NCI-H2107 (cell line): Measurements from ENCODE around the gene RTP1.
A peak's percentile ranks its signal among the peaks of the same experiment; 100 is the strongest.
"Not testable (repeated sequence)": the region's sequence is repeated elsewhere in the genome, so short reads cannot be mapped to it uniquely, and the experiment has no call there.

Experiments used
- DNase-seq: peaks from one replicate; lab custom pipeline; 2025; lab: John Stamatoyannopoulos, UW

The RTP1 gene

GRCh38 chr3:187197335-187197649 is at the start of gene RTP1:
RTP1 (plus strand) TSS chr3:187197486; CDS start chr3:187197516, 30 bp downstream.
- no peak for DNase-seq

- no peak for DNase-seq
Observed at GRCh38 chr3:187150186-187150585, 47.1 kb upstream of the RTP1 start.

GRCh38 chr3:187150599-187150998 is 46.7 kb upstream of the RTP1 start:
- no peak for DNase-seq

- DNase-seq, result no peak
Observed at GRCh38 chr3:187161556-187161955, 35.7 kb upstream of the RTP1 start.

- DNase-seq, result no peak
Observed at GRCh38 chr3:187162265-187162953, 34.9 kb upstream of the RTP1 start.

GRCh38 chr3:187165144-187165543 is 32.1 kb upstream of the RTP1 start:
- DNase-seq, result peak; percentile 93

- no peak for DNase-seq
Observed at GRCh38 chr3:187166750-187167149, 30.5 kb upstream of the RTP1 start.

GRCh38 chr3:187167777-187168176 is 29.5 kb upstream of the RTP1 start:
- no peak for DNase-seq

GRCh38 chr3:187169231-187169960 is 27.9 kb upstream of the RTP1 start:
- no peak for DNase-seq

- not testable (repeated sequence) for DNase-seq
Observed at GRCh38 chr3:187170911-187171310, 26.4 kb upstream of the RTP1 start.

GRCh38 chr3:187172929-187173328 is 24.4 kb upstream of the RTP1 start:
- no peak for DNase-seq

- no peak for DNase-seq
Observed at GRCh38 chr3:187181454-187182170, 15.7 kb upstream of the RTP1 start.

GRCh38 chr3:187183210-187183862 is 13.9 kb upstream of the RTP1 start:
- DNase-seq, result no peak

- no peak for DNase-seq
Observed at GRCh38 chr3:187183903-187184302, 13.4 kb upstream of the RTP1 start.

GRCh38 chr3:187185759-187186158 is 11.5 kb upstream of the RTP1 start:
- DNase-seq, result no peak

- no peak for DNase-seq
Observed at GRCh38 chr3:187186375-187186774, 10.9 kb upstream of the RTP1 start.

GRCh38 chr3:187186801-187187421 is 10.4 kb upstream of the RTP1 start:
- DNase-seq, result no peak

GRCh38 chr3:187188931-187189330 is 8.4 kb upstream of the RTP1 start:
- no peak for DNase-seq

- no peak for DNase-seq
Observed at GRCh38 chr3:187191271-187191670, 6.0 kb upstream of the RTP1 start.

GRCh38 chr3:187193181-187193580 is 4.1 kb upstream of the RTP1 start:
- no peak for DNase-seq

- peak; percentile 12 for DNase-seq
Observed at GRCh38 chr3:187196573-187197334, 532 bp upstream of the RTP1 start.
